Neural progenitor cell (in vitro differentiated cells): ENCODE results near the gene ASTN2. TPM values are rescaled to one million over a fixed set of nuclear protein-coding genes. Genes with fewer than 3 reads are reported as not detected.

Experiments
- DNase-seq: peaks from one replicate; pipeline ENCODE4 v3.0.0-alpha.2; 2016; ENCODE audit warnings: low spot score
- H2AFZ ChIP-seq: fragments of 200-600 bp; sonication (generic); replicated peaks from 2 replicates; pipeline ENCODE4 v1.6.1; 2016; ENCODE audit warnings: antibody characterized with exemption
- H3F3A ChIP-seq: fragments of 200-600 bp; sonication (generic); 2 replicates; pipeline ENCODE4 v1.6.1; 2016; ENCODE audit warnings: antibody characterized with exemption, low read depth
- H3K27ac ChIP-seq: fragments of 200-600 bp; sonication (generic); 2 replicates; pipeline ENCODE4 v1.5.1; 2016; ENCODE audit warnings: mild to moderate bottlenecking
- H3K27me3 ChIP-seq: fragments of 200-600 bp; sonication (generic); 2 replicates; pipeline ENCODE4 v1.6.1; 2016; ENCODE audit warnings: mild to moderate bottlenecking, moderate library complexity
- H3K36me3 ChIP-seq: fragments of 200-600 bp; sonication (generic); 2 replicates; pipeline ENCODE4 v1.5.1; 2016
- H3K4me1 ChIP-seq: fragments of 200-600 bp; sonication (generic); 2 replicates; pipeline ENCODE4 v1.6.1; 2016; ENCODE audit warnings: mixed run types
- H3K4me2 ChIP-seq: fragments of 200-600 bp; sonication (generic); 2 replicates; pipeline ENCODE4 v1.6.1; 2016
- H3K4me3 ChIP-seq: fragments of 200-600 bp; sonication (generic); 2 replicates; pipeline ENCODE4 v1.5.1; 2016
- H3K79me2 ChIP-seq: fragments of 200-600 bp; sonication (generic); 2 replicates; pipeline ENCODE4 v1.6.1; 2016; ENCODE audit warnings: low read depth
- H3K9ac ChIP-seq: fragments of 200-600 bp; sonication (generic); 2 replicates; pipeline ENCODE4 v1.6.1; 2016
- H3K9me3 ChIP-seq: fragments of 200-600 bp; sonication (generic); 2 replicates; pipeline ENCODE4 v1.5.1; 2016; ENCODE audit warnings: low read depth
- H4K20me1 ChIP-seq: fragments of 200-600 bp; sonication (generic); 2 replicates; pipeline ENCODE4 v1.6.1; 2016; ENCODE audit warnings: low read depth
- H3K27ac Mint-ChIP-seq: 3 replicates; pipeline ENCODE4 v1.8.0; 2021; ENCODE audit warnings: mixed read lengths
- H3K27me3 Mint-ChIP-seq: 2 replicates; pipeline ENCODE4 v1.8.0; 2022; ENCODE audit warnings: low read depth, mild to moderate bottlenecking, inconsistent platforms, moderate library complexity, mixed read lengths; ENCODE audit not compliant: insufficient read depth
- H3K36me3 Mint-ChIP-seq: 3 replicates; pipeline ENCODE4 v1.8.0; 2021; ENCODE audit warnings: mixed read lengths
- H3K4me1 Mint-ChIP-seq: 3 replicates; pipeline ENCODE4 v1.8.0; 2021; ENCODE audit warnings: mixed read lengths
- H3K4me3 Mint-ChIP-seq: 3 replicates; pipeline ENCODE4 v1.8.0; 2021; ENCODE audit warnings: mild to moderate bottlenecking, moderate library complexity, mixed read lengths
- H3K9me3 Mint-ChIP-seq: 3 replicates; pipeline ENCODE4 v1.8.0; 2020; ENCODE audit warnings: mixed read lengths
- EZH2 ChIP-seq: fragments of 200-600 bp; sonication (generic); IDR thresholded peaks from 2 replicates; pipeline ENCODE4 v1.6.1; 2017; ENCODE audit warnings: antibody characterized with exemption, mild to moderate bottlenecking, moderate library complexity
- EZH2phosphoT487 ChIP-seq: fragments of 200-600 bp; sonication (generic); IDR thresholded peaks from 2 replicates; pipeline ENCODE4 v1.6.1; 2017; ENCODE audit warnings: antibody characterized with exemption
- total RNA-seq: library from RNA; depleted of rRNA; stranded (reverse); fragments of >200 nt; gene quantifications from 2 replicates; pipeline ENCODE4 v1.2.3, GENCODE V29; 2015; ENCODE audit warnings: low replicate concordance
- TF ChIP-seq, protein P1 (sequence below): fragments of 200-600 bp; sonication (generic); IDR thresholded peaks from 2 replicates; pipeline ENCODE4 v1.5.1; 2017; ENCODE audit warnings: antibody characterized with exemption, mild to moderate bottlenecking

Gene ASTN2
- total RNA-seq, 1 donor from 2014 or later, result 8.0 TPM

DNA sequence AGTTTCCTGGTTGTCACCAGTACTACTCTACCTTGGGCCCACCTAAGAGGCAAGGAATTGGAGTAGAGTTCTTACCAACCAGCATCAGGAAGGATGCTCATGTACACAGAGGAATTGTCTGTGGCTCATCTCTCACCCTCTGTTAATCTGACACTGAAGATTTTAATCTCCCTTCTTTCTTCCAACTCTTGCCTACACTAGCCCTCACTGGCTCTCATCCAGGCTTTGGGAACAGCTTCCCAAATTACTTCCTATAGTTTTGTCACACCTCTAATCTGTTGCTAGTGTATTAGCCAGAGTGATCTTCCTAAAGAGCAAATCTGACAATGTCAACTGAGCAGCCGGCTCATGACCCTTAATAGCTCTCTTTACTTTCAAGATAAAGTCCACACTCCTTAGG lies 946.5 kb downstream of the ASTN2 start:
- Histone ChIP-seq H3K9ac (no peak overlapping the region), H4K20me1 (peaks cover 4% of the 10 kb centered on the region), H3K4me1 (peaks cover 50% of the 10 kb centered on the region), H2AFZ (no peak overlapping the region), H3K4me2 (peak overlapping the region; percentile 4), H3K9me3 (no peaks in the 10 kb centered on the region), H3K27ac (no peak overlapping the region), H3K4me3 (no peak overlapping the region), H3F3A (peaks cover 21% of the 10 kb centered on the region), H3K27me3 (no peaks in the 10 kb centered on the region), H3K79me2 (no peaks in the 10 kb centered on the region), H3K36me3 (no peaks in the 10 kb centered on the region)
- peaks cover 74% of the 10 kb centered on the region for H3K4me1 Mint-ChIP-seq
- peaks cover 4% of the 10 kb centered on the region for H3K27me3 Mint-ChIP-seq
- H3K27ac Mint-ChIP-seq, result no peak overlapping the region
- H3K9me3 Mint-ChIP-seq, result no peaks in the 10 kb centered on the region
- H3K4me3 Mint-ChIP-seq, result no peak overlapping the region
- TF ChIP-seq EZH2, result no peak
- TF ChIP-seq EZH2phosphoT487, result no peak
- TF ChIP-seq, protein P1, sequence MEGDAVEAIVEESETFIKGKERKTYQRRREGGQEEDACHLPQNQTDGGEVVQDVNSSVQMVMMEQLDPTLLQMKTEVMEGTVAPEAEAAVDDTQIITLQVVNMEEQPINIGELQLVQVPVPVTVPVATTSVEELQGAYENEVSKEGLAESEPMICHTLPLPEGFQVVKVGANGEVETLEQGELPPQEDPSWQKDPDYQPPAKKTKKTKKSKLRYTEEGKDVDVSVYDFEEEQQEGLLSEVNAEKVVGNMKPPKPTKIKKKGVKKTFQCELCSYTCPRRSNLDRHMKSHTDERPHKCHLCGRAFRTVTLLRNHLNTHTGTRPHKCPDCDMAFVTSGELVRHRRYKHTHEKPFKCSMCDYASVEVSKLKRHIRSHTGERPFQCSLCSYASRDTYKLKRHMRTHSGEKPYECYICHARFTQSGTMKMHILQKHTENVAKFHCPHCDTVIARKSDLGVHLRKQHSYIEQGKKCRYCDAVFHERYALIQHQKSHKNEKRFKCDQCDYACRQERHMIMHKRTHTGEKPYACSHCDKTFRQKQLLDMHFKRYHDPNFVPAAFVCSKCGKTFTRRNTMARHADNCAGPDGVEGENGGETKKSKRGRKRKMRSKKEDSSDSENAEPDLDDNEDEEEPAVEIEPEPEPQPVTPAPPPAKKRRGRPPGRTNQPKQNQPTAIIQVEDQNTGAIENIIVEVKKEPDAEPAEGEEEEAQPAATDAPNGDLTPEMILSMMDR, result no peak
- DNase-seq, result no peak
- peaks cover 5% of the 10 kb centered on the region for H3K36me3 Mint-ChIP-seq

- H3K27ac ChIP-seq, result no peak overlapping the region
These were observed 947.0 kb downstream of the ASTN2 start for GRCh38 chr9:116467740-116468351.

DNA sequence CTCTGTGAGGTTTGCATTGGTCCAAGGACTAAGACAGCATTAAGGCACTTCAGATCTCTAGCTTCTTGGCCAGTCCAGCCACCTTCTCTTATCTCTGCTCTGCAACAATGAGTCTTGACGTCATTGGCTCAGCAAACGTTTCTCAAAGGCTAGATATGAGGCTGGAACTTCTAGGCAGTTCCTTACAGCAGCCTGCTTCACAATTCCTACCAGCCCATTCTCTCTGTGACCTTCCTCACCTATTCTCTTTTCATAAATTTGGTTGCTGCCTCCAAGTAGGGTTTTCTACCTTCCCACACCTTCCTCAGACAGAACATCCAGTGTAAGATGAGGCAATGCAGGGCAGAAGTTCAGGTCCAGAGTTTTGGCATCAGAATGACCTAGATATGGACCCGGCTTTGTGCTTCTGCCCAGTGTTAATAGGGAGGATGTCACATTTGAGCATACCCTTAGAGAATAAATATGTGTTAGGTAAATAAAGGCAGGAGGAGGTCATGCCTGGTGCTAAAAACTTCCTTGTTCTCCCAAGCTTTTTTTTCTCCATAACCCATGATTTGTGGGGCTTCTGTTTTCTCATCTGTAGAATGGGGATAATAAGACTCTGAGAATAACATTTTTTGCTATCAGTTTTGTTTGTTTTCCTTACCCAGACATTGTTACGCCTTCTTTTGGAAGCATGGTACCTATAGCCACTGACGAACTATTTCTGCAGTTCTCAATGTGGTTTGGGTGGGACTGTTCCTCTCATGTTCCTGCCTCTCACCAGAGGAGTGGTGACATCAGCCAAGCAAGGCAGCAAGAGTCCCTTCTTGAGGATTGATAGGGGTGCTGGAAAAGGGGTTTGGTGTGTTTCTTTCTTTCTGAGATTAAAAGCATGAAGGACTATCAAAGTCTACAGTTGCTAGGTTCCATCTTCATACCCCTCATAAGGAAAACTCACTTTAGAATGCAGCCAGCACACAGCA lies 948.3 kb downstream of the ASTN2 start:
- TF ChIP-seq EZH2 (no peak), EZH2phosphoT487 (no peak)
- TF ChIP-seq, protein P1, result no peak
- no peak for DNase-seq
- peaks cover 14% of the 10 kb centered on the region for H3F3A ChIP-seq
- H3K27me3 ChIP-seq, result no peaks in the 10 kb centered on the region
- Mint-ChIP-seq H3K27ac (no peak overlapping the region), H3K4me3 (no peak overlapping the region), H3K9me3 (no peaks in the 10 kb centered on the region), H3K36me3 (no peaks in the 10 kb centered on the region), H3K27me3 (peaks cover 4% of the 10 kb centered on the region), H3K4me1 (peaks cover 70% of the 10 kb centered on the region)
- no peak overlapping the region for H3K4me3 ChIP-seq
- H3K4me1 ChIP-seq, result peaks cover 45% of the 10 kb centered on the region
- H3K4me2 ChIP-seq, result no peak overlapping the region
- no peak overlapping the region for H2AFZ ChIP-seq
- no peaks in the 10 kb centered on the region for H3K36me3 ChIP-seq
- no peaks in the 10 kb centered on the region for H3K9me3 ChIP-seq
- no peak overlapping the region for H3K27ac ChIP-seq
- H4K20me1 ChIP-seq, result peaks cover 4% of the 10 kb centered on the region
- no peaks in the 10 kb centered on the region for H3K79me2 ChIP-seq
- no peak overlapping the region for H3K9ac ChIP-seq

More at GRCh38 chr9:116467740-116468351, 947.0 kb downstream of the ASTN2 start:
- no peaks in the 10 kb centered on the region for H3K36me3 ChIP-seq
- H3K27ac Mint-ChIP-seq, result no peak overlapping the region
- peaks cover under 1% of the 10 kb centered on the region for H3K36me3 Mint-ChIP-seq
- peak overlapping the region; percentile 4 for H3K4me2 ChIP-seq
- no peak overlapping the region for H3K4me3 Mint-ChIP-seq
- H3K9me3 Mint-ChIP-seq, result no peaks in the 10 kb centered on the region
- no peak overlapping the region for H3K9ac ChIP-seq
- TF ChIP-seq, protein P1, result no peak
- TF ChIP-seq EZH2 (no peak), EZH2phosphoT487 (no peak)
- H3K4me1 ChIP-seq, result peaks cover 53% of the 10 kb centered on the region
- H3K4me1 Mint-ChIP-seq, result peaks cover 78% of the 10 kb centered on the region
- H3K79me2 ChIP-seq, result no peaks in the 10 kb centered on the region
- peaks cover 4% of the 10 kb centered on the region for H3K27me3 Mint-ChIP-seq
- no peaks in the 10 kb centered on the region for H3K9me3 ChIP-seq
- no peak for DNase-seq
- H2AFZ ChIP-seq, result no peak overlapping the region
- peaks cover 21% of the 10 kb centered on the region for H3F3A ChIP-seq
- H3K4me3 ChIP-seq, result no peak overlapping the region
- no peaks in the 10 kb centered on the region for H3K27me3 ChIP-seq
- H4K20me1 ChIP-seq, result peaks cover 4% of the 10 kb centered on the region
